Activated T-cell treated with anti-CD3 and anti-CD28 coated beads for 24 hours (primary cell): Measurements from ENCODE around the gene MAP1LC3B2.

Experiments used
- DNase-seq: peaks from one replicate; pipeline ENCODE4 v3.0.0-alpha.2; 2020; ENCODE audit warnings: low read depth

Gene MAP1LC3B2

DNA sequence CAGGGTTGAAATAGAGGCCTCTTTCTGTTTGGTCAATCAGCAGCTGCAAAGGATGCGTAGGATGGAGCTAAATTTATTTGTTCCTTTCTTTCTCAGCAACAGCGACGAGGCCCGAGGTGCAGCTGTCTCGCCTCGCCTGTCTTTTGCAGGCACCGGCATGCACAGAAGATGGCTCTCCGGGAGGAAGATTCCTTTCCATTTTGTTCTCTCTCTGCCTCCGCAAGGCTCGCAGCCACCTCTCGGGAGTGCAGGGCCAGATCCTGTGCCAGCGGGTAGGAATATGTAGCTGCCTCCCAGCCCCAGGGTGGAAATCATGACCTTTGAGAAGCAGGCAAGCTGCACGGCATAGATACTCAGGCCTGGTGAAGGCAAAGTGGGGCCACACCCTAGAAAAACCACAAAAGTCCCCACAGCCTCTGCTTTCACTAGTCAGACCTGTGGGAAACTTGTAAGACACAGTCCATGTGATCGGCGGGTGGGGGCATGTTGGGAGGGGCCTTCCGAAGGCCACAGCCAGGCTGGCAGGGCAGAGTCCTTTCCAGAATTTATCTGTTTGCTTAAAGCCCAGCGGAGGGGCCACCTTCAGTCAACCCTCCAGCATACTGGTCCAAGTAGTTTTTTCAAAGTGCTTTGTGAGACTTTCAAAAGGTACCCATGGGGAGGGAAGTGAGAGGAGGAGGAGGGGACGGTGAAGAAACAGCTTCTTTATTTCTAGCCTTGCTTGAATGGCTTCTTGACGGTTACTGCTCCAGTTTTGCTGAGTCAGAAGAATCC is at the start of gene MAP1LC3B2:
Gene MAP1LC3B2, plus strand, starts transcription at position 220 of the 774 bp plus-strand sequence. CDS start 16,562 bp downstream, outside the sequence.
- DNase-seq = peak; percentile 53

DNA sequence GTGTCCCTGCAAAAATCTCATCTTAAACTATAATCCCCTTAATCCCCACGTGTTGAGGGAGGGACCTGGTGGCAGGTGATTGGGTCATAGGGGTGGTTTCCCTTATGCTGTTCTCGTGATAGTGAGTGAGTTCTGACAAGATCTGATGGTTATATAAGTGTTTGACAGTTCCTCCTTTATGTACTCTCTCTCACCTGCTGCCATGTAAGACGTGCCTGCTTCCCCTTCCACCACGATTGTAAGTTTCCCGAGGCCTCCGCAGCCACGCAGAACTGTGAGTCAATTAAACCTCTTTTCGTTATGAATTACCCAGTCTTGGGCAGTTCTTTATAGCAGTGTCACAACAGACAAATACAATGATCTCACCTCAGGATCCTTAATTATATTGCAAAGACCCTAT is 45.2 kb upstream of the MAP1LC3B2 start:
- DNase-seq = no peak

DNA sequence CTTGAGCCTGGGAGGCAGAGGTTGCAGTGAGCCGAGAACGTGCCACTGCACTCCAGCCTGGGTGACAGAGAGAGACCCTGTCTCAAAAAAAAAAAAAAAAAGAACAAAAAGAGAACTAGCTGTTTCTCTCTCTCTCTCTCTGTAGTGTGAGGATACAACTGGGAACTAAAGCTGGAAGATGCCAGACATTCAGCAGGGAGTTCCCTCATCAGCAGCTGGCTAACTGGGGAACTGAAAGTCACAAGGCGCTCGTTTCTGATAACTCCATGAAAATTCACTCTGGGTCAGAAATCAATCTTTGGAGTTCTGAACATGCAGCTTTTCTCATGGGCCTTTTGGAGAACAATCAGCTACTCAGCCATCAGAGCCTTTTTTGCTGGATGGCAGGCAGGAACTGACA is 43.5 kb upstream of the MAP1LC3B2 start:
- no peak for DNase-seq

DNA sequence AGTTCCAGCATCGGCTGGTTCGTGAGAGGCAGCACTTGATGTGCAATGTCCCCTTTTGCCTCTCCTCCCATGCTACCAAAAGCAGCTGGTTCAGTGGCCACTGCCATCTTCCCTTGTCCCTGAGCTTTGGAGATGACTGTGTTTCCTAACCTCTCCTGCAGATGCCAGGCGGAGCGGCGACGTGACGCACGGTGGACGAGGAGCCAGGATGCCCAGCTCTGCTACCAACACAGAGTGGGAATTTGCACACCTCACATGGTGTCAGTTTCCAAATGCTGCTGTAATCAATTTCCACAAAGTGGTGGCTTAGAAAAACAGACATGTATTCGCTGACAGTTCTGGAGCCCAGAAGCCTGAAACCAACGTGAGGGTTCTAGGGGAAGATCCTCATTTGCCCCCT is 42.5 kb upstream of the MAP1LC3B2 start:
- DNase-seq = no peak

DNA sequence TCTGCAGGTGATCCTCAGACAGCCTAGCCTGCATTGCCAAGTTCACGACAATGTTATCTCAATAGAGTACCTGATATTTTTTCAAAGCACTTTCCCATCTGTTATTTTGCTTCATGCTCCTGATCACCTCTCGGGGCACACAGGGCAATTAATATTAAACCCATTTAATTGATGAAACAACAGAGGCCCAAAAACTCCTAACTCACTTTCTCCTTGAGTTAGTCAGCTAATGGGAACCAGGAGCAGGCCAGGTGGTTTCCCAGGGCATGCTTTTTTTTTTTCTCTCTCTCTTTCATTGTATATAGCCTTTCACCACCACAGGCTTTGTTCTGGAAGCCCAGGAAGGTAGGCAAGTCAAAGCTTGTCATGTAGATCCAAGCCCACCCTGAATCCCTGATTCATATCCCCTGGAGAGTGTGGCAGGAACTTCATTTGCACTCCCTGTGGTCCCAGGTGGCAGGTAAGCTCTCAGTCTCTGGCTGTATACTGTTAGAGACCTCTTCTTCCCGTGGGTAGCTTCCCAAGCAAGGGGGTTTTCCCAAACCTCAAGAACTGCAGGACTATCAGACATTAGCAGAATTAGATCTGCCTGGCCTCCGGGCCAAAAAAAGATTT is 41.6 kb upstream of the MAP1LC3B2 start:
- no peak for DNase-seq

DNA sequence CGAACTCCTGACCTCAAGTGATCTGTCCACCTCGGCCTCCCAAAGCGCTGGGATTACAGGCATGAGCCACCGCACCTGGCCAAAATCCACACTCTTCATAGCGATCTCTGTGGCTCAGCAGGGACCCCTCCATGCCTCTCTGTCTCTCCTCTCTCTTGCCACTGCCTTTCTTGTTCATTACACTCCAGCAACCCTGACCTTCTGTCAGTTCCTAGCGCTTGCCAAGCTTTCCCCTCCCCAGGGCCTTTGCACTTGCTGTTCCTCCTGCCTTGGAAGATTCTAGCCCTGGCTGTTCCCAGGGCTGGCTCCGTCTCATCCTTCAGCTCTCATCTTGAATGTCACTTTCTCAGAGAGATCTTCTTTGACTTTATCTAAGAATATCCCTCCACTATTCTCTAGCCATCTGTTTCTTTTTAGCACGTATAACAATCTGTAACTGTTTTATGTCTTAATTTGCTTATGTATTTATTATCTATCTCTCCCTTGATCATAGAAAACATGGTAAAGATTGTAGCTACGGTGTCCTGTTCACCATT is 38.9 kb upstream of the MAP1LC3B2 start:
- no peak for DNase-seq

DNA sequence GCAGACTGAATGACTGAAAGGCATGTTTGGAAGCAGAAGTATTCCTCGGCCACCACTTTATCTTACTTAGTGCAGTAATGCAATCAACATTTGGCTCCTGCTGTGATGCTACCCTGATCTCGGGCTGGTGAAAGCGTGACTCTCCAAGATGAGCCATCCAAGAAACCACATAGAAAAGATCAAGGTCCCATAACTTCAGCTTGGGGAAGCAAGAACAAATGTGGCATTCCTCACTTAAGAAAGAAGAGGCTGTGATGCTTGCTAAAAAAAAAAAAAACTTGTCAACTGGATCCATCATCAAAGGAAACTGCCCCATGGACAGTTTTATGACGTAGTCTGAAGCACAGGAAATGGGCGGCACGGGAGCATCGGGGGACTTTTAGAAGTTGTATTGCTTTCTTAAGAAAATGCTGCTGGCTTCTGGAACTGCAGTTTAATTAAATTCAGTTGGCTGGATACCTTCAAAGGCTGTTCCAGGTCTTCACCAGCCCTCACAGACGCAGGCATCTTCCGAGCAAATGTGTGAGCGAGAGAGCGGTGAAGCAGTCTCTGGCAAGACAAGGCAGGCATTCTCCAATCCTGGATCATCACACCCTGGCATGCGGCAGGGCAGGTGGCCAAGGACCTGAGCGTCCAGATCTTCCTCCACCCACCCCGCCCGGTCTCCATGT is 38.2 kb upstream of the MAP1LC3B2 start:
- DNase-seq = no peak

DNA sequence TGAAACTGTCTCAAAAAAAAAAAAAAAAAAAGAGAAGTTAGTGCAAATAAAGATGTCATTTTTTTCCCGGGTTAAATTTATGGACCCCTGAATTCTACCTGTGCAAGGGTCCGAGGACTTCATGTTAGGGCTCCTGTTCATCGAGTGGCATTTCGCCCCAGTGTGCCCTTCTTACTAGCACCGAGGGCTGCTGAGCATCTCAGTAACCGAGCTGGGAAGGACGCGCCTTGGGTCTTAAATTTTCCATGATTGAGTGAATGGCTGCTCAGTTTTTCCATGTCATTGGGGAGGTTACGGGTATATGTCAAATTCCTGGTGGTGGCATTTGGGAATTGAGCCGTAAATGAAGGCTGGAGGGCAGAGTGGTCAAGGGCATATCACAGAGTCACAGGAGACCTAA is 34.9 kb upstream of the MAP1LC3B2 start:
- DNase-seq = no peak

DNA sequence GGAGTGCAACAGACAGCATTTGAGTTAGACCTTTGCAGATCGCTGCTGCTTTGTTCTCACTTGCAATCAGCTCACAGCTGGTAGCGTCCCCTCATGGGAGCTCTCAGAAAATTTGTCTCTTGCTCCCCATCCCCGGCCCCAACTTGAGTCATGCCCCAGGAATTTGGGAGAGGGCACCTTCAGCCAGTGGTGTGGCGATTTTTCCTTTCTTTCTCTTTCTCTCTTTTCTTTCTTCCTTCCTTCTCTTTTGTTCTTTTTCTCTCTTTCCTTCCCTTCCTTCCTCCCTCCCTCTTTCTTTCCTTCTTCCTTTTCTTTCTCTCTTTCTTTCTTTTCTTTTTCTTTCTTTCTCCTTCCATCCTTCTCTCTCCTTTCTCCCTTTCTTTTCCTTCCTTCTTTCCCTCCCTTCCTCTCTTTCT is 34.2 kb upstream of the MAP1LC3B2 start:
- no peak for DNase-seq

DNA sequence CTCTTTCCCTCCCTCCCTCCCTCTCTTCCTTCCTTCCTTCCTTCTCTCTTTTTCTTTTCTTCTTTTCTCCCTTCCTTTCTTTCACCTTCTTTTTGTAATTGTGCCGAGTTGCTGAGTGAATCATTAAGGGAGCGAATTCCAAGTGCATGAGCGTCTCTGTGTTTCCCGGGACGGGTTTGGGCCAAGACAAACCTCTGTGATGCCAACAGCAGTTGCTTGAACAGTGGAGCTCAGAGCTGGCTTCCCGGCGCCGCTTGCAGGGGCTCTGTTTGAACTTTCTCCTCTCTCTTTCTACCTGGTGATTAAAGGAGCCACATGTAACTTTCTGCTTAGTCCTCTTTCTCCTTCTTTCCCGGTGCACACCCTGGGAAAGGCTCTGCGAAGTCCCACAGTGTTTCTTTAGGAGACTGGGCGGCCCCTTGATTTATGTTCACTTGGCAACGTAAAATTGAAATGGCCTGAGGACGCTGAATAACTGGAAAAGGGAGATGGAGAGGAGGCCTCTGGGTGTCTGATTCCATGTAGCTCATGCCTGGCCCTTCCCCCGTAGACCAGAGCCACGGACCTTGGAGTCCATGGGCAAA is 33.7 kb upstream of the MAP1LC3B2 start:
- DNase-seq = no peak

DNA sequence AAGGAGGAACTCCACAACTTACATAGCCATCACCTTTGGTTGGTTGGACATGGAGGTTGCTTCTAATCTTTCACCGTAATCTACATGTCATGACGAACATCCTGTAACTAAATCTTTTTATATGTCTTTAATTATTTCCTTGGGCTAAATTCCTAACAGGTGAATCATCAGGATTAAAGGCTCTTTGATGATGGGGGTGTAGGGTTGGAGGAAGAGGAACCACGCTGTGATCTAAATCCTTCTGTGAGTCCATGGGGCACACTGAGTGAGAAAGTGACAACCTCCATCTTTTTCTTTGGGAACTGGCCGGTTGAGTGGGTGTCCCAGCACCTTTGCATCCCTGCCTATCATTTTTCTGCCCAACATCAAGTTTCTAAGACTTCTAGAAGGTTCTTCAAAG is 31.1 kb upstream of the MAP1LC3B2 start:
- no peak for DNase-seq

DNA sequence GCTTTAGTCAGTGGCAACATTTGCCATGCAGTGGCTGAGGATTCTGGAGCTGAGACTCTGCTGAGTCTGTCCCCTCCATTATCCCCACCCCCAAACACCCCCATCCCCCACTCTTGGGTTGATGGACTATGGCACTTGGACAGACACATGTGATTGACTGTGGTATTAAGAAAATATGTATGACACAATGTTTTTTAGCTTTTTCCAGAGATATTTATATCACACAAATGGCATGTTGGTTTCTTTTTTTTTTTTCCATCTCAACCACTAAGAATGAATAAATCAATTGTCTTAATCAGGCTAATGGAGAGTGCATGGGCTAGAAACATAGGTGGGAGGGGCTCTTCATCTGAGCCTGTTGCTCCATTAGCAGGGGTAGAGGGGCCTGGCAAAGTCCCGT is 30.7 kb upstream of the MAP1LC3B2 start:
- no peak for DNase-seq

DNA sequence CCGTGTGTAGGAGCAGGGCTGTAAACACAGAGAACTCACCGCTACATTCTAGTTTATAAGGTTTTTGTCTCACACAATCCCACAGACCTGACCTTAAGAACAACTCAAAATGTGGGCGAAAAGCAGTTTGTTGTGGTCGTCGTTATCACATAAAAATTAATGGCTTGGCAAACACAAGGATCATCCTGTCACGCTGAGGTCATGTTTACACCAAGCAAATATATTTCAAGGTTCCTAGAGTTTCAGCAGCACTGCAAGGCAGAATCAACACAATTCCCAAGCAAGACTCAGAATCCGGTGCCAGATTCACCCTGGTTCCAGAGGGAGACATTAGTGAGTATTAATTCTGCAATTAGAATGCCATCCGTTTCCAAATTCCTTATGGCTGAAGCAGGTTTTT is 30.1 kb upstream of the MAP1LC3B2 start:
- DNase-seq = no peak

DNA sequence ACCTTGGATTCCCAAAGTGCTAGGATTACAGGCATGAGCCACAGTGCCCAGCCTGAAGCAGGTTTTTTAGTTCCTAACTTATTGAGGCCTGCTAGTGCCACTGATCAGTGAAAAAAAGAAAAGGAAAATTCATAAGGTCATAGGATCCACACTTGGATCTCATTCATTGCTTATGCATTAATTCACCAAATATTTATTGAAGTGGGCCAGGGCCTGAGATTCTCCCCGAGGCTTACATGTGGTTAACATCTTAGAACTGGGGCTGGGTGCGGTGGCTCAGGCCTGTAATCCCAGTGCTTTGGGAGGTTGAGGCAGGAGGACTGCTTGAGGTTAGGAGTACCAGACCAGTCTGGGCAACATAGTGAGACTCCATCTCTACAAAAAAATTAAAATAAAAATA is 29.5 kb upstream of the MAP1LC3B2 start:
- no peak for DNase-seq

DNA sequence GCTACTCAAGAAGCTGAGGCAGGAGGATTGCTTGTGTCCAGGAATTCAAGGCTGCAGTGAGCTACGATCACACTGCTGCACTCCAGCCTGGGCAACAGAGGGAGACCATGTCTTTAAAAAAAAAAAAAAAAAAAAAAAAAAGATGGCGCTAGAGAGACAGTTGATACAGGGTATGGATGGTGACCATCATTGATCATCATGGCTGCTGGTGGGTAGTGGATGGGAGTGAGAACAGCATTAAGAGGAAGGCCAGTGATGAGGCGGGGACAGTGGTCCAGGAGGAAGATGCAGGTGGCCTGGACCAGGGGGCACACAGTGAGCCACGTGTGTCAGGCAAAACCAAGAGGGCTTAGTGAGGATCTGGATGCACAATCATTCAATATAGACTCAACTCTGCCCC is 26.8 kb upstream of the MAP1LC3B2 start:
- no peak for DNase-seq

DNA sequence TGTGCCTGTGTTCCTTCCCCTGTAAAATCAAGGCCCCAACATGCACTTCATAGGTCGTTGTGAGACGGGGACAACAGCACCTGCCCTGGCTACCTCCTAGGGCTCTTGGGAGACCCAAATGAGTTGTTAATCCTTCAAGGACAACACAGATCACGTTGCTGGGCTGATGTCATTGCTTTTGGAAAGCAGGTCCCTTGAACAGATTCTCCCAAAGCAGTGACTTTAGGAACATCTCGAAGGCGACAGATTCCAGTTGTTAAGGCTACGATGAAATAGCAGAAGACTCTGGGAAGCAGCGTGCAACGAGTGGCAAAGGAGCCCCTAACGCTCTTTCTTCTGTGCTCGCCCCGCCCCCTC is 26.2 kb upstream of the MAP1LC3B2 start:
- DNase-seq = no peak

DNA sequence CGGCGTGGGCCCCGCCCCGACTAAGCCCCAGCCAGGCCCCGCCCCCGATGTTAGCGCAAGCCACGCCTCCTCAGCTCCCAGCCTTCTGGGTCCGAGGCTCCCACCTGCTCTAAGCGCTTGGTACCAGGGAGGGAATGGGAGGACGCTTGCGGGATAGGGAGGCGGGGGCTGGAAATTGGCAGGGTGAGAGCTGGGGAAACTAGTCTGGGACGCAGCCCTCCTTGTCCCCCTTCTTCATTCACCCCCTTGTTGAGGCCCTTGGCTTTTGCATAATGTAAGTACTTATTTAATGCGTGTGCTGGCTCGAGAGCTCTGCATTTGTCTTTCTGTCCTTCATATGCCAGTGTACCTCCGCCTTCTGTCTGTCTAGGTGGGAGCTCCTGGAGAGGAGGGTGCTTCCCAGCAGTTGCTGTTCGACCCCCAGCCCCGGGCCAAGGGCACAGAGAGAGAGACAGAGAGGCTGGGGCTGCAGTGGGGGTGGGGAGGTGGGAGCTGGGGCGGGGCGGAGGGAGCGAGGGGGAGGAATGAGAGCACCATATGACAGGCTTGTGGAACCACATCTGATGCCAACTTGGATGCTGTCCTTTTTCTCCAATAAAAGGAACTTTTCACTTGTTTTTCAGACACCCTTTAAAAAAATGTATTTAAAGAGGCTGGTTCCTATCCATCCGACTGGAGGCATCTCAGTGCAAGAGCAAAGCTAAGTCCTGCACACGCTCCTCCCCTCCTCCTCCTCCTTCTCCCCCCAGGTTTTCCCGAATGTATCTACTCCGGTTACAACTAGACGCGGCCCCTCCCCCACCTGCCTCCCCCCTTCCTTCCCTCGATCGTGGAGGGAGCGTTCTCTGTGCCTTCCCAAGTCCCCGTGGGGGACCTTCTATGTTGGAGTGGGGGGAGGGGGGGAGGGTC is 25.6 kb upstream of the MAP1LC3B2 start:
- DNase-seq = peak; percentile 70

DNA sequence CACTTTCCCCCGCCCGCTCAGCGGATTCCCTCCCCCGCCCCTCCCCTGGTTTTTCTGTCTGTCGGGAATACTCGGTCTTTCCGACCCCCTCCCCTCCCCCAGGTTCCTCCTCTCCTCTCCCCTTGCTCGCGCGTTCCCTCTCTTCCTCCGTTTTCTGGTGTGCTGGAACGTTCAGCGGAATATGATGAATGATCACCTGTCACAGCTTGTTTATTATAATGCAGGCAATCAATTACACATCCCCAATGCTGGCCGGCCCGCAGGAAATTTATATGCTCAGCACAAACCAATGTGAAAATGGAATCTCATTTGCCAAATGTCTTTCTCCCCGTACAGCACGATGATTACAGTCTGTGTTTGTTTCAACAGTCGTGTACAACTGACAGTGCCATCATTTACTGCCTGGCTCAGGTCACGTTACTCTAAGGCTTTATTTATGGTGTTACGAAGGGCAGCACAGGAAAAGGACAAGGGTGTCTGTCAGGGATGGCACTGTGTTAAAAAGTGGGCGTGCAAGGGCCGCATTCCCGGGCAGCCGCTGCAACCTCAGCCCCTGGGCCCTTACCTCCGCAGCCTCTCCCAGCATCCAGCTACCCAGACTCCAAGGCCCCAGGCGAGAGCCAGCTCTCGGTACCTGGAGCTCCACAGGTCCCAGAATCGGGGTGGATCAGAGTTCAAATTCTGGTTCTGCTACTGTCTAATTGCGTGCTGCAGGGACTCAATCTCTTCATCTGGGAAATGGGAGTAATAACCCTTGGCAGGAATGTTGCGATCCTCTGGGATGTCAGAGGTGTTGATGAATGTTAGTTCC is 24.7 kb upstream of the MAP1LC3B2 start:
- no peak for DNase-seq

DNA sequence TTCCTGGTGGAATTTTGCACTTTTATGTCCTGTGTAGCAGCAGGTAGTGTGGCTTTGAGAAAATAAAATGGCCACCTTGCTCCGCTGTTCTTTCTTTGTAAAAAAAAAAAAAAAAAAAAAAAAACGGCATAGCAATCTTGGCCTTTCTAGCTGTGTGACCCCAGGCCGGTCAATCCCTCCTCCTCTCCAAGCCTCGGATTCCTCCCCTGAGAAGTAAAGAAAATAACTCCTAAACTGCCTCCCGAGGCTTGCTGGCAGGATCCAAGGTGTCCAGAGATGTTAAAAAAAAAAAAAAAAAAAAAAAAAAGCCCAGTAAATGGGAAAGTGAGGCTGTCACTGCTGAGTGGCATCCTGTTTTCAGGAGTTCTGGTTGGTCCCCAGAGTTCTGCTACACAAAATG is 23.9 kb upstream of the MAP1LC3B2 start:
- DNase-seq = no peak

DNA sequence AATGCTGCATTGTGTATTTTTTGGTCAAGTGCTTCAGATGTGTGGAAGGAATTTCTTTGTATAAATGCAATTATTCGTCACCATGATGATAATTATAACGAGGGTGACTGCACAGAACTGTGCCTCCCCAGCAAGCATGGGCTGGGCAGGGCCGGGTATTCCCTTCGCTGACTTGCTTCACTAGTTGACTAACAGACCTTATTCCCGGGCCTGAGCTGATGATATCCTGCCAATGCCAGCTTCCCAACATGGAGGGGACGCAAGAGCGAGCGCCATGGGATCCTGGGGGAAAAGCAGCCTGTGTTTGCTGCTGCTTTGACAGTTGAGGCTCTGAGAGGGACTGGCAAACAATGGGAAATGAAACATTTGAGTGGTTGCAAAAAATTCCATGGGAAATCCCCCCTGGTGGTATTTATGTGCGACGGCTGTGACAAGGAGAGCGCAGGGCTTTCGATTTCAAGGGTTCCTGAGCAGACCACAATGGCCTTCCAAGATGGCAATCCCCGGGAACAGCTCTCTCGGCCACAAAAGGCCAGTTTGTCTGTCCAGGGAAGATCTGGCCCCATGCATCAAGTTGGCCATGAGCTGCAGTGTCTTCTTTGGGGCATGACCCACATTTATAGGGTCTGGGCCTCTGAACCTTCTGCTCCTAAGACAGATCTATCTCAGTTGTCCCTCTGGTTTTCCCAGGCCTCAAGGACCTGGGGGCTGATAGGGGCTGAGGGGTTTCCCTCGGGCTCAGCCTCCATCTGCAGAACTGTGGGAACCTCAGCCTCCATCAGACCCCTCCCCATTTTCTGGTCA is 21.9 kb upstream of the MAP1LC3B2 start:
- DNase-seq = no peak
